Ishikawa (cell line): Measurements from ENCODE around the gene NSUN3.

ENCODE experiments used
- CEBPB ChIP-seq: IDR thresholded peaks from 2 replicates; pipeline ENCODE4 v1.6.1; 2012
- CREB1 ChIP-seq: IDR thresholded peaks from 2 replicates; pipeline ENCODE4 v1.6.1; 2012; ENCODE audit warnings: low read depth
- EGR1 ChIP-seq: IDR thresholded peaks from 2 replicates; pipeline ENCODE4 v1.6.1; 2012
- RAD21 ChIP-seq: IDR thresholded peaks from 2 replicates; pipeline ENCODE4 v1.6.1; 2012; ENCODE audit warnings: low read depth
- TAF1 ChIP-seq: IDR thresholded peaks from 2 replicates; pipeline ENCODE4 v1.6.1; 2012; ENCODE audit warnings: low read depth, mild to moderate bottlenecking
- YY1 ChIP-seq: IDR thresholded peaks from 2 replicates; pipeline ENCODE4 v1.6.1; 2012; ENCODE audit warnings: low read depth
- TF ChIP-seq, protein P1 (sequence below): IDR thresholded peaks from 2 replicates; pipeline ENCODE4 v1.6.1; 2012; ENCODE audit warnings: low read depth, mild to moderate bottlenecking
- TF ChIP-seq, protein P2 (sequence below): IDR thresholded peaks from 2 replicates; pipeline ENCODE4 v1.6.1; 2012

GRCh38 chr3:94132777-94133176 lies 69.9 kb downstream of the NSUN3 start:
- TF ChIP-seq YY1 (no peak), TAF1 (no peak), CEBPB (no peak), RAD21 (no peak), CREB1 (no peak), EGR1 (no peak)
- TF ChIP-seq, protein P1, sequence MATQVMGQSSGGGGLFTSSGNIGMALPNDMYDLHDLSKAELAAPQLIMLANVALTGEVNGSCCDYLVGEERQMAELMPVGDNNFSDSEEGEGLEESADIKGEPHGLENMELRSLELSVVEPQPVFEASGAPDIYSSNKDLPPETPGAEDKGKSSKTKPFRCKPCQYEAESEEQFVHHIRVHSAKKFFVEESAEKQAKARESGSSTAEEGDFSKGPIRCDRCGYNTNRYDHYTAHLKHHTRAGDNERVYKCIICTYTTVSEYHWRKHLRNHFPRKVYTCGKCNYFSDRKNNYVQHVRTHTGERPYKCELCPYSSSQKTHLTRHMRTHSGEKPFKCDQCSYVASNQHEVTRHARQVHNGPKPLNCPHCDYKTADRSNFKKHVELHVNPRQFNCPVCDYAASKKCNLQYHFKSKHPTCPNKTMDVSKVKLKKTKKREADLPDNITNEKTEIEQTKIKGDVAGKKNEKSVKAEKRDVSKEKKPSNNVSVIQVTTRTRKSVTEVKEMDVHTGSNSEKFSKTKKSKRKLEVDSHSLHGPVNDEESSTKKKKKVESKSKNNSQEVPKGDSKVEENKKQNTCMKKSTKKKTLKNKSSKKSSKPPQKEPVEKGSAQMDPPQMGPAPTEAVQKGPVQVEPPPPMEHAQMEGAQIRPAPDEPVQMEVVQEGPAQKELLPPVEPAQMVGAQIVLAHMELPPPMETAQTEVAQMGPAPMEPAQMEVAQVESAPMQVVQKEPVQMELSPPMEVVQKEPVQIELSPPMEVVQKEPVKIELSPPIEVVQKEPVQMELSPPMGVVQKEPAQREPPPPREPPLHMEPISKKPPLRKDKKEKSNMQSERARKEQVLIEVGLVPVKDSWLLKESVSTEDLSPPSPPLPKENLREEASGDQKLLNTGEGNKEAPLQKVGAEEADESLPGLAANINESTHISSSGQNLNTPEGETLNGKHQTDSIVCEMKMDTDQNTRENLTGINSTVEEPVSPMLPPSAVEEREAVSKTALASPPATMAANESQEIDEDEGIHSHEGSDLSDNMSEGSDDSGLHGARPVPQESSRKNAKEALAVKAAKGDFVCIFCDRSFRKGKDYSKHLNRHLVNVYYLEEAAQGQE = no peak
- TF ChIP-seq, protein P2, sequence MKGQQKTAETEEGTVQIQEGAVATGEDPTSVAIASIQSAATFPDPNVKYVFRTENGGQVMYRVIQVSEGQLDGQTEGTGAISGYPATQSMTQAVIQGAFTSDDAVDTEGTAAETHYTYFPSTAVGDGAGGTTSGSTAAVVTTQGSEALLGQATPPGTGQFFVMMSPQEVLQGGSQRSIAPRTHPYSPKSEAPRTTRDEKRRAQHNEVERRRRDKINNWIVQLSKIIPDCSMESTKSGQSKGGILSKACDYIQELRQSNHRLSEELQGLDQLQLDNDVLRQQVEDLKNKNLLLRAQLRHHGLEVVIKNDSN = no peak
